SIG-M5 treated with dmso at 0.1 percent for 504 hours (cell line): ENCODE data around the gene CACNA2D3.

ENCODE experiments used
- DNase-seq: peaks from one replicate; lab custom pipeline; 2025; ENCODE audit not compliant: unreplicated experiment; lab: John Stamatoyannopoulos, UW

The CACNA2D3 gene

DNA sequence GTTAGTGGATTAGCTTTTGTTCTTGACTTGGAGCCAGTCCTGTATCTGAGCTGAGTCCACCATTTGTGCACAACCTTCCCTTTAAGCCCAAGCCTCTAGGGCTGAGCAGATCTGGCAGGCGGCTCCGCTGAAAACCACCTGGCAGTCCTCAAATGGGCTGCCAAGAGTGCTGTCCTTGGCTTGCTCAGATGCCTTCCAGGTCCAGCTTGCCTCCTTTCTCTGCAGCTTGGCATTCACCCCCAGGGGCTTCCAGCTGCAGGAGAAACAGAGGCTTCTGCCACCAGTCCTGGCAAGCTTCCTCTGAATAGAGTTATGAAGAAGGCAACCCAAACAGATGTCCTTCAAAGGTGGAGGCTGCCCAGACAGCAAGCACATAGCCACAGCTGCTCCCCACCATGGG, 708.8 kb downstream of the CACNA2D3 start:
- DNase-seq, result no peak

DNA sequence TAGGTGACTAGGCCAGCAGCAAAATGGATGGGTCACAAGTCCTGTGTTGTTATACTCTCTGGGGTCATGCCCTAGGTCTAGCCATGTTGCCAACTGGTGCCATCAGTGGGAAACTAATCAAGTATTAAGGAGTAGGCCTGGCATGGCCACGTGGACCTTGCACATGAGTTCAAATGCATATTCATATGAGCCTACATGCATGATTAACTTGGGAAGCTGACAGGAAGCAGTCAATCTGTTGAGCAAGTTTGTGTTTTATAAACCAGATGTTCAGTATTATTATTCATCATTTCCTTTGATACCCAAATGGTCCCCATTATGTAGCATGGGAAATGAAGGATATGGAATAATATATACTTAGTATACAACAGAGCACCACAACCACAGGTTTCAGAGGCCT, 710.5 kb downstream of the CACNA2D3 start:
- no peak for DNase-seq

DNA sequence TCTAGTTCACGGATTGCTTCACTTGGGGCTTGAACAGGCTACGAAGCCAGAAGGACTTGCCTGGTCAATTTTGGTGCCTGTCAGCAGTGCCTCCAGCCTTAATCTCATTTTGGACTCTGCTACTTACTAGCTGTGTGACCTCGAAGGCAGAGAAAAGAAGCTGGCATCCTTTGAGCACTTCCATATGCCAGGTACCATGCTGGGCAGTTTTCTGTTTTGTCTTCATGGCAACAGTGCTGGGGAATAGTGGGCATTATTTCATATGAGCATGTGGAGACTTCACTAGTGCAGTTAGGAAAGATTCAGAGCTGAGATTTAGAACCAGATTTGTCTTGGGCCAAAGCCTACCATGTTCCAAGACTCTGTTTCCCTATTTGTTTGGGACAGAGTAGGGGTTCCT, 713.3 kb downstream of the CACNA2D3 start:
- no peak for DNase-seq

DNA sequence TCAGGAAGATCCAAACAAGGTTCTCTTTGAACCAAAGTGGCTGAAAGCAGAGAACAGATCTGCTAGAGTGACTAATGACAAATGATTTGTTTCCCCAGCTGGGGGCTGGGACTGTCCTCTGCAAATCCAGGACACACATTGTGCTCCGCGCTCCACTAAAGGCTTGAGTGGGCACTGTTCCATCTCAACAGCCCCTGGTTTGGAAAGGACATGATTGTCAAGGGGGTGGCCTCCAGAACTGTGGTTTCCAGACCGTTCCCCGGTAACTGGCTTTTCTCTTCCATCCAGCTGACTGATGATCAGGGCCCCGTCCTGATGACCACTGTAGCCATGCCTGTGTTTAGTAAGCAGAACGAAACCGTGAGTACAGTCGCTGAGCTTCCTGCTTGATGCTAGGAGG, 714.5 kb downstream of the CACNA2D3 start:
- DNase-seq, result no peak

DNA sequence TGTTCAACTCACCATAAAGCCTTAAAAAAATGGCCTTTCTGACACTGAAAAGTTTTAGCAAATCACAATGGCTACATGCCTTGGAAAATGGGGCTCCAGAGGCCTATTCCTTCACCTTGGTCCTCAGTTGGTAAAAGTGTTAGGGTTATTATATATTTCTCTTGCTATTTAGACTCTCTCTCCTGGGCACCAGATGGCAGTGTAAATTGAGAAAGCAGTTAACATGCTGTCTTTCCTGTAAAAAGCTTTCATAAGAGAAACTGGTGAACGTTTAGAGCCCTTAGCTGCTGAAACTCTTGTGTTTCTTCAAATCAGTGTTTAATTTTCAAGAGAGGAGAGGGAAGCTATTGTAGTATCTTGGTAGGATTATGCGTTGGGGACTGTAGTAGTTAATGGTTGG, 715.6 kb downstream of the CACNA2D3 start:
- no peak for DNase-seq

DNA sequence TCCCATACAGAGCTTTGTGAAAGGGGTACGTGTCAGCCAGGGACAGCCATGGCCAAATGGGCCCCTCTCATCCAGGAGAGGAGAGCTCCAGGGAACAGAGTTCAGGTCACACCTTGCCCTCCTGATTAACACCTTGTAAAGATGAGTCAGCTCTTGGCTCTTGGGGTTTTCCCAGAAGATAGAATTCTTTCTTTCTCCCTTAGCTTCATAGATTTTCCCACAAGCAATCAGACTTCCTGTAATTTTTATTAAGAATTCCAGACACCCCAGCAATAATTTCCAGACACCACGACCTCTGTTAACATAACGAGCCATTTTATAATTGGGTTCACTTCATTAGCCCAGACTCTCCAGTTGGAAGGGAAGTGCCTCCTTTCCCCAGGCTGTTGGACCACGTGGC, 719.1 kb downstream of the CACNA2D3 start:
- DNase-seq, result no peak

DNA sequence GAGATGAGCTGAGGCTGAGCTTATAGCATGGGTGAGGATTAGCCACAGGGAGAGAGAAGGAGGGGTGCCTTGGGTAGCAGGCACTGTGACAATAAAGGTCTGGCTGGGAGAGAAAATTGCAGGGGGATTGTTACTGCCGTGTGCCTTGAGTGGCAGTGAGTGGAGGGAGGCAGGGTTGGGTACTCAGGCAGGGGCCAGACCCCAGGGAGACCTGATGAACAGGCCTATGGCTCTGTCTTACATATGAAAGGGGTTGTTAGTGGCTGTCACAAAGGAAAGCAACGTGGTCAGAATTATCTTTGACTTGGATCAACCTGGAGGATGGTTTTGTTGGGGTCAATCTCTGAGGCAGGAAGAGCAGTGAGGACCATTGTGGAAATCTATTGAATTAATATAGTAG, 721.0 kb downstream of the CACNA2D3 start:
- DNase-seq, result no peak

DNA sequence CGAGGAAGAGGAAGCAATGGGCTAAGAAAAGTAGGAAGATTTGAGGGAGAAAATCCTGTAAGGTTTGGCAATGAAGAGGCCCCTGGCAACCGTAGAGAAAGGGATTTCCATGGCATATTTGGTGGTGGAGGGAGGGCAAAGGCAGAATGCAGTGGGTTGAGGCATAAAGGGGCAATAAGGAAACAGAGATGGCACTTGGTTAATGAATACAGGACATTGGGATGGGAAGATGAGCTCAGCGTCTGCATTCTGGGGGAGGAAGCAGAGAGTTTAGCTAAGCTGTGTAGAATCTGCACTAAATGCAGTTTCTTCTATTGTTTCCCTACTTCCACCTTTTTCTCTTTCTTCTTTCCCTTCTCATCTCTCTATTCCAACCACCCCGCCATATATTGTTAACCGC, 721.9 kb downstream of the CACNA2D3 start:
- no peak for DNase-seq

DNA sequence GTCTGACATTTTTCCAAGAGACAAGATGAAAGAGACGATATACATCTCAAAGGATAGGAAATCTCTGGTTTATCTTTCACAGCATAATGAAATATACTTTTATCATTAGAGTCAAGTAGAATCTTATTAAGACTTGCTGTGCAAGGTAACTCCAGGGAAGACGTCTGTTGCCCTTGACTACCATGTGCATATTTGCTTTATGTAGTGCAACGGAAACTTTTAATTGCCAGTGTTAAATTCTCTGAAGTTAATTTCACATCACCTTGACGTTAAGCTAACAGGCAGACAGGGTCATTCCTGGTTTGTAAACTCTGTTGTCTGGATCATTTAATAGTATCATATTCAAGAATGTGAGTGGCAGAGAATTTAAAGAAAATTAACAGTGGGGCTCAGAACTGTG, 722.7 kb downstream of the CACNA2D3 start:
- no peak for DNase-seq

DNA sequence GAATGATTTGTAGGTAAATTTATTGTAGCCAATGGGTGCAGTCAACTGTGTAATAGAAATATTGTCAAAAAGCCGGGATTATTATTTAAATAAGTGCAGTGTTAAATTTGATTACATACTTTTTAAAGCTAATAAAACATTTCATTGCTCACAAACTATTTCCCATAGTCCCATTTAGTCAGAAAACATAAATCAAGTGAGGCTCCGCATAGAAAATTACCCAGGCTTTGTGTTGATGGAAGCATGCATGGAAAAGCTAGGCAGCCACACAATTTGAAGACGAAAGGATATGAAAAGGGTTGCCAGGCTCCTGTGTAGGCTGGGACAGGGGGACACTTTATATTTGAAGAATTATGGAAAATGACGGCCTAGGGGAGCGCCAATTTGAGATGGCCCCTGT, 723.2 kb downstream of the CACNA2D3 start:
- DNase-seq, result no peak

DNA sequence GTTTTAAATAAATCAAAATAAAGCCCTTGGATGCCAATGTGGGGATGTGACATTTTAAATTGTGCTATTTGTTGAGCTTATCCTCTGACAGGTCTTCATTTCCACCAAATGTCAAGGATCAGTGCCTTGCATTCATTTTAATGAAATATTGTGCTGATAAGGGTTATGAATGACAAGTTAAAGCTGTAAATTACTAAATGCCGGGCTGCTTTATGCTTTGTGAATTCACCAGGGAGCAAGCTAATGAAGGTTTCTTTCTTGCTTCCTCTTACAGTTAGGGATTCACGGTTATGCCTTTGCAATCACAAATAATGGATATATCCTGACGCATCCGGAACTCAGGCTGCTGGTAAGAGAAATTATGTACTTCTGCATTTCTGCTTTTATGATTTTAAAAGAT, 723.8 kb downstream of the CACNA2D3 start:
- DNase-seq, result no peak

DNA sequence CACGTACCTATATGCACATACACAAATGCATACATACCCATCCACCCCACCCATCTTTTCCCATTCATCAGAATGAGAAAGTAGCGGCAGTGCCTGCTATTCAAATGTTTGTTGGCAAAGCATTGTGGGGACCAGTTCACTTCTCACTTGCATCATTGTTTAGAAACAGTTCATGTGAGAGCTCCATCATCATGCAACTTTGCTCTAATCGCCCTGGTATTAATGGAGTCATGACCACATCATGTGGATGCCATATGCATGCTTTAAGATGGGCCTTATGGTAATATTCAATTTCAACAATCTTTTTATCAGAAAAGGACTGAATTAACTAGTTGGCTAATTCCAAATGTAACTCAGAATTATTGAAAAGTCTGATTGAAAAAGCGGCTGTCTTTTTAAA, 725.0 kb downstream of the CACNA2D3 start:
- no peak for DNase-seq

DNA sequence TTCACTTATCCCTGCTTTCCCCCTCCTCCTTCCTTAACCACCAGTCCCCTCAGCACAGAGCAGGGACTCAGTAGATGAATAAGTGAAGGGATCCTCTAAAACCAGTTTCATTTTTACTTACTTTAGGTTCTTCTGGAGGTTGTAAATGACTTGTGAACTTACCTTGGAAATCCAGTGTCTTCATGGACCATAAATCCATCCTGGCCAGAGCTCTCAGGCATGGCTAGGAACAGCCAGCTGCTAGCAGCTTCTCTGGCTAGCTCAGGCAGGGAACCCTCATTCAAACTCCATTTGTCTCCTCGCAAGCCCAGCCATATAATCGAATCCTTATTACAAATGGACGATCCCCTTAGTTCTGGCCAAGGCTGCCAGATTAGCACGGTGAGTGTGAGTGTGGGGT, 727.0 kb downstream of the CACNA2D3 start:
- no peak for DNase-seq

DNA sequence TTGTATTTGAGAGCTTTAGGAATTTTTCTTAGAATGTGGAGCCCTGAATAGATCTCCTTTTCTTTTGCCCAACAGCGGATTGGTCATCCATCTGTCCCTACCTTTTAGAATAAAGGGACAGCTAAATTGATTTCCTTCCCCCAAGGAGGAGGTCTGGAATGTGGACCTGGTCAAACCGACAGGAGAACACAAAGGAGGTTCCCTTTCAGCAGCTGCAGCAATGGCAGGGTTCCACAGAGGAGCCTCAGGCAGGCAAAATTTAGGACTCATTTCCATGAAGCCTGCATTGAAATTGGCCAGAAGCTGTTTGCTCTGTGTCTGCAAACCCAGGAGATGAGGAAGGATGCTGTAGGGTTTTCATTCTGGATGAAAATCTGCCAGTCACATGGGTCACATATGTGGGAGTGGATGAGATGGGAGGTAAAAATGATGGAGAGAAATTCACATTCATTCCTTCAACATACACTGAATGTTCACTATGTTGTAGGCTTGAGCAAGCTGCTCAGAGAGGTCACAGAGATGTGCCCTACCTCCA, 728.2 kb downstream of the CACNA2D3 start:
- DNase-seq, result no peak

DNA sequence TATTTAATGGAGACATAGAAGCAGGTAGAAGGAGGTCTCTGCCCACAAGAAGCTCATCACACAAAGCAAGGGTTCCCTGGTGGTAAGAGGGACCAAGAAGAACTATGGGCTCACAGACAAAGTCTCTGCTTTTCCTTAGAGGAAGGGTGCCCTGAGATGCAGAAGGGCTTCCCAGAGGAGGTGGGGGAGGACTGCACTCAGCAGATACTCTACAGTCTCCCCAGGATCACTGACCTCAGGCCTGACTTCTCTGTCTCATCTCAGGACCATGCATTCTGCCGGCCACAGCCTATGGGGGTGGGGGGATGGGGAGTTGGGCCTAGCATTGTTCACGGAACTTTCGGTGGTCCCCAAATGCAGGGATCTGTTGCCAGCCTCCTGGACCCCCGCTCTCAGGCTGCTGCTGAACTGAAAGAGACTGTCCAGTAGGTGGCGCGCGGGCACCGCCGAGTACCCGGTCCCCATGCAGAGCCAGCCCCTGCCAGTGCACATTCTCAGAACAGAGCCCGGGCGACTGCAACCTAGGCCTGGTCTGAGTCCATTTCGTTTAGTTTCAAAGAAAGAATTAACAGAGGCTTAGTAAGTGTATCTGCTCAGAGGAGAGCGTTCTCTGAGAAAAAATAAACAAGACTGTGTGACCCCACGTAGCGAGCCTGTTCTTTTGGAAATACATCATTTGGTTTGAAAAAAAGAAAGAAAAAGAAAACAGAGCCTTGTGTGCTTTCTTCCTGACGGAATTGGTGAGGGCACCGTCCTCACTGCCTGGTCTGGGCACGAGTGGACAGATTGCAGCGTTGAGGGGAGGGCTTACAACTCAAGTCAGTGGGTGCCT, 731.4 kb downstream of the CACNA2D3 start:
- peak; percentile 40 for DNase-seq

DNA sequence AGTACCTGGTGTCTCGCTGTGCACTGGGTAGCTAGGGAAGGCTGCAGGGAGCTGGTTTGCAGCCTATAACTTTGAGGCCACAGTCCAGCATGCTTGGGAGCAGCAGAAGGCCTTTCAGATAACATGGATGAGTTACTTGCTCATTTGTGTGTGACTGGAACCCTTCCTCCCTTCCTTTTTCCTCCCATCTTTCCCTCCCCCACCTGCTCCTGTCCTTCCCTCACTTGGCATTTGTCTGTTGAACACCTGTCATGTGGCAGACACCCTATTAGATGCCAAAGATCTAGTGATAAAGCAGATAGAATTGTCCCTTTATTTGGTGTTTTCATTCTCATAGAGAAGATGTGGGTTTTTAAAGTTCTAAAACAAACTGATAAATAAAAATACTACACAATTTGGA, 733.9 kb downstream of the CACNA2D3 start:
- DNase-seq, result no peak

DNA sequence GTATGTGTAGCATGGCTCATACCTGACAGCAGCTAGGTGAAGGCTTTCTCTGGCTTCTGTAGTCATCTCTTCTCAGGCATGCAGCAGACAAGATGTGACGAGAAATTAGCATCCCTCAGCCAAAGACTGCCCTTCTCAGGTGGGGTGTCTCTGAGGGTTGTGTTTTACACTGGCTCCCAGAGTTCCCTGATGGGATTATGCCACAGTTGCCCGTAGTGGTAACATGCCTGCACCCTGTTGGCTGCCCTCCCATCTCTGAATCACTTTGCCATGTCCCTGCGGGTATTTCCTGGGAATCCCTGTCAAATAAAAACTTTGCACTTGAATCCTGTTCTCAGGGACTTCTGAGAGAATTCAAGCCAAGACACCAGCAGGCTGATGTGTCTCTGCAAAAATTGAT, 735.0 kb downstream of the CACNA2D3 start:
- DNase-seq, result no peak

DNA sequence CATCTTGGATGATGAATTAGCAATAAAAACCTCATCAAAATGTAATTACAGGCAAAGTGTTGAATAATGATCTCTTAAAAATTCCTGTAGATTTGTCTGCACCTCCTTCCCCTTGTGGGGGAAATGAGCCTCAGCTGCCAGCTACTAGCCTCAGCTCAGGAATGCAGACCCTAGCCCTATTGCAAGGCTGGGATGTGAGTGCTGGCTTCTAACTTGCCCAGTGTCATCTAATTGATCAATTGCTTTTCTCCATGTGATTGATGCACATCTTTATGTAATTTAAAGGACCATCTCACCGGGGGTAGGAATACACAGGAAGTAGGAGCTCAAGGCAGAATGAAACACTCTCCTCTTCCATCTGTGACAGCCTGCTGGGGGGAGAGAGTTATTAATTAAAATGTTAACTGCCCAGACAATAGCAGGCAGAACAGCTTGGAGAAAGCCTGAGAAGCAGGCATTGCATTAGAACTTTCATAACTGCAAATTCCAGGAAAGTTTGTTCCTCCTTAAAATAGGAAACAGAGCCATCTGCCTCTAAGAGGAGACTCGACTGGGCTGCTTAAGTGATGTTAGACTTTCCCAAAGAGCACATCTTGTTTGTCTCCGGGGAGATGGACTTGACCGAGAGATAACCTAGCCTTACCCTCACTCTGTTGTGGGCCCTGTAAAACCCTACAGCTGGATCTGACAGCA, 735.9 kb downstream of the CACNA2D3 start:
- DNase-seq, result no peak

DNA sequence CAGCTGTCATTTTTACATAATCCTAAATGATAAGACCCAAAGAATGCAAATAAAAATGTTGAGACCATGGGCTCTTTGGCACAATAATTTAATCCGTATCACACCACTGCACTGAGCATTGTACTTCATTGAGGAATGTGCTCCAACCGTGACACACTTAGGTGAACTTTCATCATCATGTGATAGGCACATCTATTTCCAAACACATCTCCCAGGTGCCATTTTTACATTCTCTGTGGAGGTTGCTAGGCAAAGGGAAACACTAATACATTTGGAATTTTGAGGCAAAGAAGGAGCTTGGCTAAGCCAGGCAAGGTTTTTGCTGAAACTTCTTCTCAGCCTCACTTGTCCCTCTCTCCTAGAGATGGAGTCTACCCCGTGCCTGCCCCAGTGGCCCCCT, 736.8 kb downstream of the CACNA2D3 start:
- no peak for DNase-seq

DNA sequence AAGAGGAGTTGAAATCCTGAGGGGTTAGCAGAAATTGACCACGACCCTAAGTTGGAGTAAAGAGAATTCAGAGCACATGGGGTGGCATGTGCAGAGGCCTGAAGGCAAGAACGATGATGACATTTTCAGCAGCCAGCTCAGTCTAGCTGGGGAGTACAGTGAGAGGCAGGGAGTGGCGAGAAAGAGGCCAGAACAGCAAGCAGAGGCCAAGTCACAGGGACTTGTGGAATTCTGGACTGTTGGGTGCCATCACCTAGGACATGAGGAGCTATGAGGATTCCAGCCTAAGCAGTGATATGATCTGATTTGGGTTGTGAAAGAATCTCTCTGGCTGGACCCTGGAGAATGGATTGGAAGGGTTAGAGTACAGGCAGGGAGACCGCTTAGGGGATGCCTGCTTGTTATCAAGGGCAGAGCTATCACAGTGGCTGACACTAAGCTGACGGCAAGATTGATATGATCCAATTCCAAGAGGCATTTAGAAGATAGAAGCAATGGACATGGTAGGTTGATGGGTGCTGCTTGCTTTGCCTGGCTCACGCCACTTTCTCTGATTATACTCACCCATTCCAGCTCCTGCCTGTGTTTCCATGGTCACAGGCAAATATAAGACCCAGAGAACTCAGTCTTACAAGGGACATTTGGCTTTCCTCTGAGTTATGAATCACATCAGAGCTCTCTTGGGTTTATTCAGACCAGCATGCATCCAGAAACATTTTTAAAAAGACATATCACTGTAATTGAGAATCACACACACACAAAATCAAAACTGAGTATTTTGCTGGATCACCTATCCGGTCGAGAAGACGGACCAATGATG, 739.1 kb downstream of the CACNA2D3 start:
- no peak for DNase-seq

DNA sequence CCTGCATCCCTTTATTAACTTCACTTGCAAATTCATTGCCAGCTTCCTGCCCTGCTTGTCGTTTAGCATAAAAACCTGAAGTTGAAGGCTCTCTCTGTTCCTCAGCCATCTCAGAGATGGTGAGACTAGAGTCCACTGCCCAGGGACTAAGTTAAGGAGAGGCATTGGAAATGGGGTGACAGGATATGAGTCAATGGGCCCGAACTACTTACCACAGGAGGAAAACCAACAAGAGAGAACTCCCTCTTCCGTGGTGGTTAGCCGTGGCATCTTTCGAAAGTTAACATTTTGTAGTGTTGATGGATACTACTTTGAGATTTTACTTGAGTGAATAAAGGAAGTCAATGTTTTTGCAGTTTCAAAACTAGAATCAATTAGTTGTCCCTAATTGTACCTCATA, 740.2 kb downstream of the CACNA2D3 start:
- peak; percentile 56 for DNase-seq

DNA sequence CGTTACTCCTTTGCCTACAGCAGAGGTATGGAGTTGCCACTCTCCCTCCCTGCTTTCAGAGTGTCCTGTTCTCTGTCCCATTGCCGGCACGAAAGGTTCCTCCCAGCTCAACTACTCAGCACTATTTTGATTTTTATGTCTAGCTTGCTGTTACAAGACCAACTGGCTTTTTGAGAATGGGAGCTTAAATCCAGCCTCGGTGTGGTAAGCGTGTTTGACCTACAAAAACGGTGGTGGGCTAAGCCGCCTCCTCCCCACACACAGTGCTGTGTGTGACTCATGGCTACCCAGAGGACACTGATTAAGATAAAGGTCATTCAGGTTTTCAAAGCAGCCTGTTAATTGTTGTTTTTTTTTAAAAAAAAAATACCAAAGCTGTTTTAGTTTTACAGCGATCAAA, 741.0 kb downstream of the CACNA2D3 start:
- no peak for DNase-seq
